Panc1 (cell line): ENCODE measurements around the gene KIAA2012. TPM values are rescaled to one million over a fixed set of nuclear protein-coding genes. Genes with fewer than 3 reads are reported as not detected.

Experiments
- ATAC-seq: fragments of 200-7000 bp; cut with Tn5 transposase; 2 replicates; pipeline ENCODE4 v1.9.1; 2020; ENCODE audit warnings: mild to moderate bottlenecking, moderate library complexity
- BruUV-seq: library from RNA; stranded (reverse); fragments of 400-500 nt; replicated peaks from 2 replicates; lab custom pipeline; 2021; lab: Mats Ljungman, UMichigan
- CTCF ChIA-PET: fragments of 300-600 bp; sonication (Branson Sonifier 250); formaldehyde crosslinking; loops from one replicate; lab custom pipeline; 2022; ENCODE audit warnings: antibody characterized with exemption; lab: Charles Lee
- POLR2A ChIA-PET: fragments of 300-600 bp; sonication (Branson Sonifier 250); formaldehyde crosslinking; loops from one replicate; lab custom pipeline; 2022; ENCODE audit warnings: antibody characterized with exemption; lab: Charles Lee
- DNase-seq: peaks from one replicate; pipeline ENCODE4 v3.0.0-alpha.2; 2010; ENCODE audit warnings: low read depth, low spot score
- H3K27ac ChIP-seq: 2 replicates; pipeline ENCODE4 v1.5.1; 2011; ENCODE audit warnings: mild to moderate bottlenecking, low read length, inconsistent platforms
- H3K27me3 ChIP-seq: fragments of 200-500 bp; sonication (Bioruptor generic); 2 replicates; pipeline ENCODE4 v1.6.0; 2014; ENCODE audit warnings: low read length, inconsistent platforms; ENCODE audit not compliant: control insufficient read depth, insufficient read depth
- H3K36me3 ChIP-seq: fragments of 200-500 bp; sonication (Bioruptor generic); 2 replicates; pipeline ENCODE4 v1.5.1; 2014; ENCODE audit warnings: inconsistent platforms, mild to moderate bottlenecking, low read length, moderate library complexity; ENCODE audit not compliant: control insufficient read depth, insufficient read depth
- H3K4me1 ChIP-seq: 2 replicates; pipeline ENCODE4 v1.5.1; 2011; ENCODE audit warnings: inconsistent platforms, mild to moderate bottlenecking, low read length, moderate library complexity; ENCODE audit not compliant: control insufficient read depth, insufficient read depth
- H3K4me3 ChIP-seq, 2 experiments: 2 replicates each; pipeline ENCODE4 v1.5.1; 2011 to 2012; ENCODE audit warnings: low read depth in 2 of 2, low read length in 2 of 2, mild to moderate bottlenecking in 2 of 2, inconsistent platforms in 1 of 2, moderate library complexity in 1 of 2
- H3K9me3 ChIP-seq: fragments of 200-500 bp; sonication (Bioruptor generic); 2 replicates; pipeline ENCODE4 v1.5.1; 2014; ENCODE audit warnings: low read depth, mild to moderate bottlenecking, inconsistent platforms, low read length, moderate library complexity; ENCODE audit not compliant: control insufficient read depth, insufficient read depth
- POLR2AphosphoS5 ChIP-seq: IDR thresholded peaks from 2 replicates; pipeline ENCODE4 v1.6.1; 2012; ENCODE audit warnings: mild to moderate bottlenecking, low read depth, low read length, moderate library complexity
- SIN3A ChIP-seq: IDR thresholded peaks from 2 replicates; pipeline ENCODE4 v1.6.1; 2012; ENCODE audit warnings: low read depth, mild to moderate bottlenecking, low read length, moderate library complexity, borderline replicate concordance; ENCODE audit not compliant: insufficient read depth
- TCF7L2 ChIP-seq: IDR thresholded peaks from 2 replicates; pipeline ENCODE4 v1.6.1; 2011; ENCODE audit warnings: mild to moderate bottlenecking, low read depth, low read length, inconsistent platforms
- in situ Hi-C: cut with HindIII; loops from 2 replicates; pipeline ENCODE4 v1.10.0; 2016; ENCODE audit warnings: low sequenced_read_pairs, low pct_unique_long_range_greater_than_20kb
- intact Hi-C: fragments of 100-400 bp; cut with micrococcal nuclease; formaldehyde crosslinking; loops from one replicate; pipeline ENCODE4 v1.10.0; 2022; ENCODE audit not compliant: unreplicated experiment
- total RNA-seq: library from RNA; stranded (reverse); gene quantifications from one replicate; pipeline ENCODE4 v1.2.1, GENCODE V29; 2021; ENCODE audit not compliant: unreplicated experiment
- TF ChIP-seq, protein P1 (sequence below): fragments of 450-650 bp; IDR thresholded peaks from 2 replicates; pipeline ENCODE4 v1.5.1; 2017; ENCODE audit warnings: mild to moderate bottlenecking
- TF ChIP-seq, protein P2 (sequence below), 2 experiments: IDR thresholded peaks; 2 replicates each; pipeline ENCODE4 v1.6.1; 2011 to 2012; ENCODE audit warnings: low read depth in 2 of 2, control low read depth in 1 of 2, low read length in 1 of 2, mild to moderate bottlenecking in 1 of 2, moderate library complexity in 1 of 2; ENCODE audit not compliant: insufficient read depth in 1 of 2

KIAA2012 gene
- total RNA-seq, 1 experiment from 2014 or later, result not detected

DNA sequence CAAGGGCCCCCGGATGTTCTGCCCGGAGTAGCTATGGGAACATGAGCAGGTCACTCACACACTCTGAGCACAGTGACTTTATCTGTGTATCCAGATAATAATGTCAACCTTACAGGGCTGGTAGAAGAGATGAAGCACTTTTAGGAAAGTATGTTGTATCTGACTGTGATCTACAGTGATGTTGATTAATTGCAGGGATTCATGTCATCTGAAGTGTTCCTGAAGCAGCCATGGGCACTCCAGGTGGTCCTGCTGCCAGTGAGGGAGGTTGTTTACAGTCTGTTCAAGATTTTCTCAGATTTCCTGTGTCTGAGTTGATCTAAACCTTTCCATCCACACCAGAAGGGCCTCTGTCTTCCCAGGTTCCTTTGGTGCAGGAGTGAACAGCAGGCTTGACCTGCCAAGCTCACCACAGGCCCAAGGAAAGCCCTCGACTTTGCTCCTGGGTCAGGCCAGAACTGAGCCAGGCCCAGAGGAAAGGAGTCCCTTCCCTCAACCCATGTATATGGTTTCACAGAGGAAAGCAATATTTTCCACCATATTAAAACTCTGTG, 28.0 kb downstream of the KIAA2012 start:
- H3K27ac ChIP-seq, result no peak overlapping the region
- intact Hi-C loops, result loop anchor here (5.0 kb wide), 1 partner anchor 76 kb away; no protein-coding TSS in a partner anchor
- H3K4me3 ChIP-seq, result no peak overlapping the region
- DNase-seq (no peak), ATAC-seq (no peak)
- no TSS peak for BruUV-seq
- in situ Hi-C loops, result no loop called here
- TF ChIP-seq POLR2AphosphoS5 (no peak), SIN3A (no peak), TCF7L2 (no peak)
- TF ChIP-seq, protein P1, sequence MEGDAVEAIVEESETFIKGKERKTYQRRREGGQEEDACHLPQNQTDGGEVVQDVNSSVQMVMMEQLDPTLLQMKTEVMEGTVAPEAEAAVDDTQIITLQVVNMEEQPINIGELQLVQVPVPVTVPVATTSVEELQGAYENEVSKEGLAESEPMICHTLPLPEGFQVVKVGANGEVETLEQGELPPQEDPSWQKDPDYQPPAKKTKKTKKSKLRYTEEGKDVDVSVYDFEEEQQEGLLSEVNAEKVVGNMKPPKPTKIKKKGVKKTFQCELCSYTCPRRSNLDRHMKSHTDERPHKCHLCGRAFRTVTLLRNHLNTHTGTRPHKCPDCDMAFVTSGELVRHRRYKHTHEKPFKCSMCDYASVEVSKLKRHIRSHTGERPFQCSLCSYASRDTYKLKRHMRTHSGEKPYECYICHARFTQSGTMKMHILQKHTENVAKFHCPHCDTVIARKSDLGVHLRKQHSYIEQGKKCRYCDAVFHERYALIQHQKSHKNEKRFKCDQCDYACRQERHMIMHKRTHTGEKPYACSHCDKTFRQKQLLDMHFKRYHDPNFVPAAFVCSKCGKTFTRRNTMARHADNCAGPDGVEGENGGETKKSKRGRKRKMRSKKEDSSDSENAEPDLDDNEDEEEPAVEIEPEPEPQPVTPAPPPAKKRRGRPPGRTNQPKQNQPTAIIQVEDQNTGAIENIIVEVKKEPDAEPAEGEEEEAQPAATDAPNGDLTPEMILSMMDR, result no peak
- TF ChIP-seq, protein P2, sequence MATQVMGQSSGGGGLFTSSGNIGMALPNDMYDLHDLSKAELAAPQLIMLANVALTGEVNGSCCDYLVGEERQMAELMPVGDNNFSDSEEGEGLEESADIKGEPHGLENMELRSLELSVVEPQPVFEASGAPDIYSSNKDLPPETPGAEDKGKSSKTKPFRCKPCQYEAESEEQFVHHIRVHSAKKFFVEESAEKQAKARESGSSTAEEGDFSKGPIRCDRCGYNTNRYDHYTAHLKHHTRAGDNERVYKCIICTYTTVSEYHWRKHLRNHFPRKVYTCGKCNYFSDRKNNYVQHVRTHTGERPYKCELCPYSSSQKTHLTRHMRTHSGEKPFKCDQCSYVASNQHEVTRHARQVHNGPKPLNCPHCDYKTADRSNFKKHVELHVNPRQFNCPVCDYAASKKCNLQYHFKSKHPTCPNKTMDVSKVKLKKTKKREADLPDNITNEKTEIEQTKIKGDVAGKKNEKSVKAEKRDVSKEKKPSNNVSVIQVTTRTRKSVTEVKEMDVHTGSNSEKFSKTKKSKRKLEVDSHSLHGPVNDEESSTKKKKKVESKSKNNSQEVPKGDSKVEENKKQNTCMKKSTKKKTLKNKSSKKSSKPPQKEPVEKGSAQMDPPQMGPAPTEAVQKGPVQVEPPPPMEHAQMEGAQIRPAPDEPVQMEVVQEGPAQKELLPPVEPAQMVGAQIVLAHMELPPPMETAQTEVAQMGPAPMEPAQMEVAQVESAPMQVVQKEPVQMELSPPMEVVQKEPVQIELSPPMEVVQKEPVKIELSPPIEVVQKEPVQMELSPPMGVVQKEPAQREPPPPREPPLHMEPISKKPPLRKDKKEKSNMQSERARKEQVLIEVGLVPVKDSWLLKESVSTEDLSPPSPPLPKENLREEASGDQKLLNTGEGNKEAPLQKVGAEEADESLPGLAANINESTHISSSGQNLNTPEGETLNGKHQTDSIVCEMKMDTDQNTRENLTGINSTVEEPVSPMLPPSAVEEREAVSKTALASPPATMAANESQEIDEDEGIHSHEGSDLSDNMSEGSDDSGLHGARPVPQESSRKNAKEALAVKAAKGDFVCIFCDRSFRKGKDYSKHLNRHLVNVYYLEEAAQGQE (IDR thresholded peaks at IDR 0.05; ENCODE audit: insufficient read depth in 1 of 2, low read depth in 2 of 2, low read length in 1 of 2), result no peak
- H3K4me1 ChIP-seq, result no peaks in the 10 kb centered on the region; the same call in 1 of the 2 replicates
- H3K36me3 ChIP-seq, result no peaks in the 10 kb centered on the region
- ChIA-PET POLR2A (no interaction called here), CTCF (no interaction called here)
- no peaks in the 10 kb centered on the region for H3K27me3 ChIP-seq
- no peaks in the 10 kb centered on the region for H3K9me3 ChIP-seq

DNA sequence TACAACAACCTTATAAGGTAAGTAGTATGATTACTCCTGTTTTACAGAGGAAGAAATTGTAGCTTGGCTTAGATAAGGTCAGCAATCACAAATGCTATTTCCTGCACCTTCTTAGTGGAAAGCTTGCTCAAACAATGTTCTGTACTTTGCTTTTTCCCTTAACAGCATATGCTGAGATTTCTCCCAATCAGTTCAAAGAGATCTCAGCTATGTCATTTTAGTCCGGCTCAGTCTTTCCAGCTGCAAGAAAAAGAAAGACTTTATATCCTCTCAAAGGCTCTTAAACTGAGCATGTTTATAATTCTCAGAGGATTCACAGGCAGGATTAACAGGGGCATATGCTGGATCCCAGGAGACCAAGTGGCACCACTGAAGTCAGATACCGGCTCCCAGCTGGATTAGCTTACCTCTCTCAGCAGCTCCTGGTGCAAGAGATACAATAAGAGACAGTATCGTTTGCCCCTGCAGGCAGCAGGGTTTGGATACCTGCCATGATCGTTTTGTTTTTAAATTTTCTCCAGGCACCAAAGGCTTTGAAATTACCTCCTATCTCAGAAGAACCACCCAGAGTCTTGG, 29.5 kb downstream of the KIAA2012 start:
- no peaks in the 10 kb centered on the region for H3K36me3 ChIP-seq
- DNase-seq, result no peak
- no TSS peak for BruUV-seq
- H3K4me1 ChIP-seq, result no peaks in the 10 kb centered on the region; the same call in 1 of the 2 replicates
- CTCF ChIA-PET, result no interaction called here
- POLR2A ChIA-PET, result interaction anchor here (0.6 kb wide), 1 partner anchor 1100 kb away, joined by 3 read pairs; no protein-coding TSS in a partner anchor
- TF ChIP-seq, protein P1, result no peak
- TF ChIP-seq SIN3A, result no peak
- TF ChIP-seq POLR2AphosphoS5, result no peak
- no peak for TF ChIP-seq TCF7L2
- TF ChIP-seq, protein P2 (IDR thresholded peaks at IDR 0.05; ENCODE audit: insufficient read depth in 1 of 2, low read depth in 2 of 2, low read length in 1 of 2), result no peak
- no peak overlapping the region for H3K4me3 ChIP-seq
- in situ Hi-C loops, result no loop called here
- H3K27ac ChIP-seq, result no peak overlapping the region
- intact Hi-C loops, result loop anchor here (5.0 kb wide), 1 partner anchor 75 kb away; no protein-coding TSS in a partner anchor
- ATAC-seq, result no peak
- no peaks in the 10 kb centered on the region for H3K27me3 ChIP-seq
- H3K9me3 ChIP-seq, result no peaks in the 10 kb centered on the region
